ENCODE results near the gene PDE6G.

The PDE6G gene

DNA sequence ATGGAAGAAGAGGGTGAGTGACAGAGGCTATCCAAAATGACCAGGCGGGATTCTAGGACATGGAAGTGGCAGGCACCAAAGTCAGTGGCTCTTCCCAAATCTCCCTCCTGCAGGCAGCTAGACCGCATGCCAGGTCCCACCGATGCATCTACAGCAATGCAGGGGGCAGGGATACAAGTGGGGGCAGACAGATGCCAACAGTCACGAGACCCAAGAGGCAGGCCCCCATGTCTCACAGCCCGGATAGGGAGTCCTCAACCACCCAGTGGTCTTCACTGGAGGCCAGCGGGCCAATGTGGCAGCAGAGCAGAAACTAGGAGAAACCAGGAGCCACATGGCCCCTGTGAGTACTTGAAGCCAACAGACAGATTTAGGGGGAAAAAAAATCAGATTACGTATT, 39.5 kb downstream of the PDE6G start:
- TF ChIP-seq, protein P1, sequence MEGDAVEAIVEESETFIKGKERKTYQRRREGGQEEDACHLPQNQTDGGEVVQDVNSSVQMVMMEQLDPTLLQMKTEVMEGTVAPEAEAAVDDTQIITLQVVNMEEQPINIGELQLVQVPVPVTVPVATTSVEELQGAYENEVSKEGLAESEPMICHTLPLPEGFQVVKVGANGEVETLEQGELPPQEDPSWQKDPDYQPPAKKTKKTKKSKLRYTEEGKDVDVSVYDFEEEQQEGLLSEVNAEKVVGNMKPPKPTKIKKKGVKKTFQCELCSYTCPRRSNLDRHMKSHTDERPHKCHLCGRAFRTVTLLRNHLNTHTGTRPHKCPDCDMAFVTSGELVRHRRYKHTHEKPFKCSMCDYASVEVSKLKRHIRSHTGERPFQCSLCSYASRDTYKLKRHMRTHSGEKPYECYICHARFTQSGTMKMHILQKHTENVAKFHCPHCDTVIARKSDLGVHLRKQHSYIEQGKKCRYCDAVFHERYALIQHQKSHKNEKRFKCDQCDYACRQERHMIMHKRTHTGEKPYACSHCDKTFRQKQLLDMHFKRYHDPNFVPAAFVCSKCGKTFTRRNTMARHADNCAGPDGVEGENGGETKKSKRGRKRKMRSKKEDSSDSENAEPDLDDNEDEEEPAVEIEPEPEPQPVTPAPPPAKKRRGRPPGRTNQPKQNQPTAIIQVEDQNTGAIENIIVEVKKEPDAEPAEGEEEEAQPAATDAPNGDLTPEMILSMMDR (conservative IDR thresholded peaks at IDR 0.05; ENCODE audit: low read depth, low read length): no peak
- DNase-seq (ENCODE audit: low read depth): no peak
- no peak overlapping the region for H3K4me3 ChIP-seq (ENCODE audit: low read depth, low read length)

DNA sequence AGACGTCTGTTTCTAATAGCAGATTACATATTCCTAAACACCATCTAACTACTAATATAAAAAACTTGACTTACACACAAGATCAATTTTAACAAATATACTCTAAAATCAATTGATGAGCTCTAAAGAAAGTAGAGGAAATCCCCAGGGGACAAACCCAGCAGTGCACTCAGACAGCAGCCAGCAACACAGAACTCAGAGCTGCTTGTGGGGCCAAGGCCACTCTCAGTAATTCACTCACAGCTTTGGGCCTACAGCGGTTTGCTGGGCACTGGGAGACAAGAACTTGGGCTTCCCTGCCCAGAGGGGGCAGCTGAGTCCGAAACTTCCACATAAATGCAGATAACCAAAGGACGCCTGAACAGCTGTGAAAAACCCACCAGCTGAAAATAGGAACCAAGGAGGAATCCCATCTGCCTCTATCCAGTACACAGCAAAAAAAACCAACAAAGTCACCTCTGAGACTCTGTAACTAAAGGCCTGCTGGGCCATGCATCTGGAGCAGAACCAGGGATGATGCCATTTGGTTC, 40.9 kb downstream of the PDE6G start:
- no peak overlapping the region for H3K4me3 ChIP-seq (ENCODE audit: low read depth, low read length)
- TF ChIP-seq, protein P1 (conservative IDR thresholded peaks at IDR 0.05; ENCODE audit: low read depth, low read length): no peak
- DNase-seq (ENCODE audit: low read depth): no peak

GRCh38 chr17:81612172-81612970, 44.0 kb downstream of the PDE6G start:
- TF ChIP-seq, protein P1 (conservative IDR thresholded peaks at IDR 0.05; ENCODE audit: low read depth, low read length): no peak
- H3K4me3 ChIP-seq (ENCODE audit: low read depth, low read length): no peak overlapping the region
- no peak for DNase-seq (ENCODE audit: low read depth)

- TF ChIP-seq, protein P1 (conservative IDR thresholded peaks at IDR 0.05; ENCODE audit: low read depth, low read length): no peak
- no peak overlapping the region for H3K4me3 ChIP-seq (ENCODE audit: low read depth, low read length)
- DNase-seq (ENCODE audit: low read depth): no peak
Observed at GRCh38 chr17:81609541-81610311, 46.6 kb downstream of the PDE6G start.

- TF ChIP-seq, protein P1 (conservative IDR thresholded peaks at IDR 0.05; ENCODE audit: low read depth, low read length): no peak
- DNase-seq (ENCODE audit: low read depth): no peak
- H3K4me3 ChIP-seq (ENCODE audit: low read depth, low read length): no peak overlapping the region
Observed at GRCh38 chr17:81608605-81609004, 47.7 kb downstream of the PDE6G start.

DNA sequence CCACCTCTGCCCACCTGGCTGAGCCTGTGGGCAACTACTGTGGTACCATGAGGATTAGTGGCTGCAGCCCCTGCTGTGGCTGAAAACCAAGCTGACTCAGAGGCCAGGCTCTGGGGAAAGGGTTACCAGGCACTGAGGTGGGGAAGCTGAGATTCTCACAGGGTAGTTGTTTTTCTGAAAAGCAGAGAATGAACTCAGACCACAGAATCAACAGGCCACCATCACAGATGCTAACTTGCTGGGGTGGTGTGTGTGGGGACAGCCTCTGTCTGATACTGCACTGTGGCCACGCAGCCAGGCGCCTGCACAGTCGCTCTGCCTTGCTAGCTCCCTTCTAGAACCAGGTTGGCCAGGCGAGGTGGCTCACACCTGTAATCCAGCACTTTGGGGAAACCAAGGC, 48.3 kb downstream of the PDE6G start:
- DNase-seq (ENCODE audit: low read depth): peak; percentile 69
- TF ChIP-seq, protein P1 (conservative IDR thresholded peaks at IDR 0.05; ENCODE audit: low read depth, low read length): no peak

More for the DNA sequence above, 48.3 kb downstream of the PDE6G start:
- no peak overlapping the region for H3K4me3 ChIP-seq (ENCODE audit: low read depth, low read length)

Measured in choroid plexus epithelial cell (primary cell).